Measurements from ENCODE around the gene CNPPD1.

CNPPD1 gene

GRCh38 chr2:219179601-219180465, 3.1 kb upstream of the CNPPD1 start:
- no peak for DNase-seq (ENCODE audit: low spot score)

- DNase-seq (ENCODE audit: low spot score), result no peak
Measured at GRCh38 chr2:219178377-219179175, 1.9 kb upstream of the CNPPD1 start.

GRCh38 chr2:219177552-219178376, 1.0 kb upstream of the CNPPD1 start, which contains the start of gene RETREG2:
RETREG2 (plus strand) TSS chr2:219178275; CDS start chr2:219178353, 78 bp downstream.
- peak; percentile 93 for DNase-seq (ENCODE audit: low spot score)

- DNase-seq (ENCODE audit: low spot score), result no peak
Measured at GRCh38 chr2:219175928-219176817, 552 bp downstream of the CNPPD1 start.

GRCh38 chr2:219175486-219175885, 1.2 kb downstream of the CNPPD1 start:
- DNase-seq (ENCODE audit: low spot score), result no peak

- no peak for DNase-seq (ENCODE audit: low spot score)
Measured at GRCh38 chr2:219174801-219175200, 1.9 kb downstream of the CNPPD1 start.

GRCh38 chr2:219174146-219174545, 2.6 kb downstream of the CNPPD1 start:
- no peak for DNase-seq (ENCODE audit: low spot score)

GRCh38 chr2:219173176-219173575, 3.5 kb downstream of the CNPPD1 start:
- no peak for DNase-seq (ENCODE audit: low spot score)

GRCh38 chr2:219172231-219173154, 4.2 kb downstream of the CNPPD1 start:
- DNase-seq (ENCODE audit: low spot score), result no peak

- peak; percentile 58 for DNase-seq (ENCODE audit: low spot score)
Measured at GRCh38 chr2:219171231-219171651, 5.5 kb downstream of the CNPPD1 start.

GRCh38 chr2:219169930-219170654, 6.6 kb downstream of the CNPPD1 start, which contains the start of gene SLC23A3:
SLC23A3 (minus strand) TSS chr2:219170029; CDS start chr2:219169984, 45 bp downstream.
- DNase-seq (ENCODE audit: low spot score), result no peak

- DNase-seq (ENCODE audit: low spot score), result no peak
Measured at GRCh38 chr2:219168932-219169331, 7.8 kb downstream of the CNPPD1 start.

- DNase-seq (ENCODE audit: low spot score), result no peak
Measured at GRCh38 chr2:219168526-219168925, 8.2 kb downstream of the CNPPD1 start.

- DNase-seq (ENCODE audit: low spot score), result no peak
Measured at GRCh38 chr2:219167997-219168396, 8.7 kb downstream of the CNPPD1 start.

- no peak for DNase-seq (ENCODE audit: low spot score)
Measured at GRCh38 chr2:219165058-219165911, 11.4 kb downstream of the CNPPD1 start.

- DNase-seq (ENCODE audit: low spot score), result no peak
Measured at GRCh38 chr2:219163156-219163555, 13.6 kb downstream of the CNPPD1 start.

GRCh38 chr2:219161097-219161496, 15.6 kb downstream of the CNPPD1 start:
- no peak for DNase-seq (ENCODE audit: low spot score)

All from COLO829 (cell line).